Stimulated activated CD4-positive, alpha-beta T cell treated with anti-CD3 and anti-CD28 coated beads, Interleukin-4, amount 100 ng/mL, for 24 hours (primary cell): ENCODE results near the gene TTC7B.
"Not testable (repeated sequence)": the region's sequence is repeated elsewhere in the genome, so short reads cannot be mapped to it uniquely, and the experiment has no call there.

ENCODE experiments used
- DNase-seq: peaks from one replicate; pipeline ENCODE4 v3.0.0-alpha.2; 2020

The TTC7B gene

GRCh38 chr14:90815822-90816662 is at the start of gene TTC7B:
Gene TTC7B, minus strand, starts transcription at chr14:90816430. Its CDS starts 135 bp downstream, at chr14:90816295.
- DNase-seq = peak; percentile 14

- DNase-seq = no peak
Measured at GRCh38 chr14:90864741-90865140, 48.5 kb upstream of the TTC7B start.

GRCh38 chr14:90858511-90858910 is 42.3 kb upstream of the TTC7B start:
- DNase-seq = no peak

- DNase-seq = no peak
Measured at GRCh38 chr14:90857866-90858265, 41.6 kb upstream of the TTC7B start.

- DNase-seq = not testable (repeated sequence)
Measured at GRCh38 chr14:90856115-90856514, 39.9 kb upstream of the TTC7B start.

- no peak for DNase-seq
Measured at GRCh38 chr14:90853116-90853515, 36.9 kb upstream of the TTC7B start.

- DNase-seq = no peak
Measured at GRCh38 chr14:90851327-90852036, 35.3 kb upstream of the TTC7B start.

- no peak for DNase-seq
Measured at GRCh38 chr14:90850487-90850886, 34.3 kb upstream of the TTC7B start.

GRCh38 chr14:90849787-90850444 is 33.7 kb upstream of the TTC7B start:
- no peak for DNase-seq

GRCh38 chr14:90848944-90849731 is 32.9 kb upstream of the TTC7B start:
- no peak for DNase-seq

GRCh38 chr14:90846511-90846910 is 30.3 kb upstream of the TTC7B start:
- no peak for DNase-seq

- no peak for DNase-seq
Measured at GRCh38 chr14:90844321-90844720, 28.1 kb upstream of the TTC7B start.

GRCh38 chr14:90842726-90843125 is 26.5 kb upstream of the TTC7B start:
- no peak for DNase-seq

- DNase-seq = not testable (repeated sequence)
Measured at GRCh38 chr14:90840667-90841066, 24.4 kb upstream of the TTC7B start.

- no peak for DNase-seq
Measured at GRCh38 chr14:90839889-90840266, 23.6 kb upstream of the TTC7B start.

GRCh38 chr14:90839024-90839888 is 23.0 kb upstream of the TTC7B start:
- no peak for DNase-seq

GRCh38 chr14:90838531-90838930 is 22.3 kb upstream of the TTC7B start:
- DNase-seq = not testable (repeated sequence)

- no peak for DNase-seq
Measured at GRCh38 chr14:90837355-90837754, 21.1 kb upstream of the TTC7B start.

- DNase-seq = no peak
Measured at GRCh38 chr14:90836692-90837063, 20.4 kb upstream of the TTC7B start.

GRCh38 chr14:90831821-90832220 is 15.6 kb upstream of the TTC7B start:
- DNase-seq = no peak

GRCh38 chr14:90830931-90831701 is 14.9 kb upstream of the TTC7B start:
- DNase-seq = no peak
